OCI-LY3 (cell line): ENCODE measurements around the gene OMP.

Source experiments
- H2AFZ ChIP-seq: fragments of 200-600, 300-600 bp; shearing (Covaris generic); 2 replicates; pipeline ENCODE4 v1.6.0; 2014; ENCODE audit warnings: antibody characterized with exemption, low read depth, low read length
- H3K27ac ChIP-seq: fragments of 200-600, 300-600 bp; sonication (generic); 2 replicates; pipeline ENCODE4 v1.5.1; 2014; ENCODE audit warnings: mild to moderate bottlenecking, low read length, moderate library complexity, mixed read lengths
- H3K27me3 ChIP-seq: fragments of 200-600, 300-600 bp; sonication (generic); 2 replicates; pipeline ENCODE4 v1.6.1; 2014; ENCODE audit warnings: low read depth, low read length, mixed read lengths
- H3K36me3 ChIP-seq: fragments of 200-600, 300-600 bp; sonication (generic); replicated peaks from 2 replicates; pipeline ENCODE3; 2014; ENCODE audit warnings: low read depth, low read length, mixed read lengths
- H3K4me1 ChIP-seq: fragments of 300-600, 200-600 bp; sonication (generic); 2 replicates; pipeline ENCODE4 v1.6.1; 2014; ENCODE audit warnings: low read length, mixed read lengths
- H3K4me2 ChIP-seq: fragments of 200-600, 300-600 bp; sonication (generic); 2 replicates; pipeline ENCODE4 v1.6.1; 2014; ENCODE audit warnings: low read length, mixed read lengths
- H3K4me3 ChIP-seq: fragments of 300-600, 200-600 bp; sonication (generic); 2 replicates; pipeline ENCODE4 v1.5.1; 2014; ENCODE audit warnings: antibody characterized with exemption, mild to moderate bottlenecking, low read length, moderate library complexity
- H3K79me2 ChIP-seq: fragments of 300-600, 200-600 bp; shearing (Covaris generic); 2 replicates; pipeline ENCODE4 v1.6.1; 2014; ENCODE audit warnings: mild to moderate bottlenecking, low read length, mixed read lengths
- H3K9ac ChIP-seq: fragments of 300-600, 200-600 bp; shearing (Covaris generic); 2 replicates; pipeline ENCODE4 v1.6.0; 2014; ENCODE audit warnings: mild to moderate bottlenecking, low read length, moderate library complexity
- H3K9me3 ChIP-seq: fragments of 200-600, 300-600 bp; shearing (Covaris generic); 2 replicates; pipeline ENCODE4 v1.6.1; 2014; ENCODE audit warnings: low read length, mixed read lengths; ENCODE audit not compliant: insufficient read depth
- H4K20me1 ChIP-seq: fragments of 200-600, 300-600 bp; sonication (generic); 2 replicates; pipeline ENCODE4 v1.6.1; 2016; ENCODE audit warnings: low read length, mixed read lengths; ENCODE audit not compliant: insufficient read depth
- CTCF ChIP-seq: fragments of 200-600, 300-600 bp; sonication (generic); IDR thresholded peaks from 2 replicates; pipeline ENCODE4 v1.5.1; 2014; ENCODE audit warnings: antibody characterized with exemption, low read length, low read depth
- EZH2phosphoT487 ChIP-seq: fragments of 200-600 bp; shearing (Covaris generic); IDR thresholded peaks from 2 replicates; pipeline ENCODE4 v1.6.1; 2018; ENCODE audit warnings: antibody characterized with exemption, mixed run types, low read depth

The OMP gene

DNA sequence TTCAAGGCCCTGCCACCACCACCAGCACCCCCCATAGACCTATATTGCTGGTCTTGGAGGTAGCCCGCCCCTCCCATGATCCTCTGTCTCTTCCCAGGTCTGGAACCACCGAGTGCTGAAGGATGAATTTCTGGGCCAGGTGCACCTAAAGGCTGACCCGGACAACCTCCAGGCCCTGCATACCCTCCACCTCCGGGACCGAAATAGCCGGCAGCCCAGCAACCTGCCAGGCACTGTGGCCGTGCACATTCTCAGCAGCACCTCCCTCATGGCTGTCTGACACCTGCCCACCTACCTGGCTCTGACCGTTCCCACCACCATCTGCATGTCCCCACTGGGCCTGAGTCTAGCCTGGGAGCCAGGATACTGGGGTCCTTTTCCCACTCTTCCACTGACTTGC is 21.0 kb downstream of the OMP start:
- Histone ChIP-seq H3K27me3 (no peaks in the 10 kb centered on the region), H3K36me3 (no peaks in the 10 kb centered on the region), H3K4me1 (peaks cover 15% of the 10 kb centered on the region), H3K9me3 (no peaks in the 10 kb centered on the region), H3K79me2 (no peaks in the 10 kb centered on the region), H2AFZ (no peak overlapping the region), H3K9ac (no peak overlapping the region), H3K4me2 (no peak overlapping the region), H3K27ac (no peak overlapping the region), H4K20me1 (no peaks in the 10 kb centered on the region), H3K4me3 (no peak overlapping the region)
- TF ChIP-seq EZH2phosphoT487: no peak
- no peak for TF ChIP-seq CTCF

DNA sequence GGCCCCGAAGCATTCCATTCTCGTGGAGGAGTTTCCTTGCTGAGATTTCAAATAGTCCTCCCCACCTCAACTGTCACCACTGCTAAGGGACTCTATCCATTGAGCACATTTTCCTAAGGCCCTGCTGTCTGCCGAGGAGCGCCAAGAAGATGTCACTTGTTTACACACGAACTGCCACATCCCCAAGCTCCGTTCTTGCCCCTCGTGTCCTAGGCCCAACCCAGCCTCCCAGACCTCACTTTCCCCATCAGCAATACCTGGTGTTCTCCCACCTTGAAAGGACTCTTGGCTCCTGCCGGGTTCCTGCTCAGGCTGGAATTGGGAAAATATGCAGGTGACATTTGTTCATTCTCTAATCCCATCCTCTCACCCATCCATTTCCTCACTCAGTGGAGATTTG is 21.4 kb downstream of the OMP start:
- no peak for TF ChIP-seq EZH2phosphoT487
- TF ChIP-seq CTCF: no peak
- H3K4me2 ChIP-seq: no peak overlapping the region
- no peaks in the 10 kb centered on the region for H3K27me3 ChIP-seq
- H3K4me3 ChIP-seq: no peak overlapping the region
- H3K36me3 ChIP-seq: no peaks in the 10 kb centered on the region
- H3K27ac ChIP-seq: no peak overlapping the region
- H3K4me1 ChIP-seq: peaks cover 15% of the 10 kb centered on the region
- H2AFZ ChIP-seq: no peak overlapping the region
- H4K20me1 ChIP-seq: no peaks in the 10 kb centered on the region
- no peaks in the 10 kb centered on the region for H3K9me3 ChIP-seq
- no peak overlapping the region for H3K9ac ChIP-seq
- H3K79me2 ChIP-seq: no peaks in the 10 kb centered on the region

DNA sequence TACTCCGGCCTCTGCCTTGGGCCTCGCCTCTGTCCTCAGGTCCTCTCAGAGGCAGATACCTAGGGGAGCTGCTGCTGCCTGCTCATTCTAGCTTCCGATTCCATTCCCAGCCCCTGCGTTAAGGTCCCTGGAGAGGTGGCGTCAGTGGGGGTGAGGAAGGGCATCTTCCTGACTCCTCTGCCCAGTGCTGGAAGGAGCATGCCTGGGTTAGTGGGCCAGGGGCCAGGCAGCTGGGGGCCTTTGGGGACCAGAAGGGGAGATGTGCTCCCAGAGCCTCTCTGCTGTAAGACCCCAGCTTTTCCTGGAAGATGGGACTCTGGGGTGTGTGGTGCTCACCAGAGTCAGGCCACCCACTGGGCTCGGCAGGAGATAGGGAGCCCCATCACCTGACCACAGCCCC is 21.8 kb downstream of the OMP start:
- H3K9me3 ChIP-seq: no peaks in the 10 kb centered on the region
- TF ChIP-seq EZH2phosphoT487: no peak
- no peak for TF ChIP-seq CTCF

DNA sequence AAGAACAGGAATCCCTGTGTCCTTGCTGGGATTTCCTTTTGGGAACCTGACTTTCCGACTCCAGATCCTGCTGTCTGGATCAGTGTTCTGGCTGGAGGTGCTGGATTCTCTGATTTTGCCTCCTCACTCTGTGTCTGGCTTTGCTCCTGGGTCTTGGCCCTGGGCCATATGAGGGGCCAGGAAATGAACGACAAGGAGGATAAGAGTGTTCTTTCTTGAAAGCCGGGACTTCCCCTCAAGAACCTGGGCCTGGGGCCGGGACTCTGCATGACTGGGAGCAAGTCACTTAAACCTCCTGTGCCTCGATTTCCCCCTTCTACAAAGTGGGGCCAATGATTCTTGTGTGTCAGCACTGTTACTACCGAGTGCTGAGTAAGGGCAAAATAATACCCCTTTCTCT is 22.6 kb downstream of the OMP start:
- Histone ChIP-seq H2AFZ (no peak overlapping the region), H3K4me1 (peaks cover 15% of the 10 kb centered on the region), H3K9me3 (no peaks in the 10 kb centered on the region), H3K9ac (no peak overlapping the region), H3K4me3 (no peak overlapping the region), H3K79me2 (no peaks in the 10 kb centered on the region), H3K36me3 (no peaks in the 10 kb centered on the region), H3K27ac (no peak overlapping the region), H3K27me3 (no peaks in the 10 kb centered on the region), H4K20me1 (no peaks in the 10 kb centered on the region), H3K4me2 (no peak overlapping the region)
- TF ChIP-seq CTCF: no peak
- TF ChIP-seq EZH2phosphoT487: no peak

More for the DNA sequence above, 21.8 kb downstream of the OMP start:
- Histone ChIP-seq H3K36me3 (no peaks in the 10 kb centered on the region), H3K4me3 (no peak overlapping the region), H2AFZ (no peak overlapping the region), H3K79me2 (no peaks in the 10 kb centered on the region), H3K9ac (no peak overlapping the region), H4K20me1 (no peaks in the 10 kb centered on the region), H3K27me3 (no peaks in the 10 kb centered on the region), H3K4me1 (peaks cover 15% of the 10 kb centered on the region), H3K27ac (no peak overlapping the region), H3K4me2 (no peak overlapping the region)
